IPS DF 6.9 (cell line): Measurements from ENCODE around the gene LPP.
"Not testable (repeated sequence)": the region's sequence is repeated elsewhere in the genome, so short reads cannot be mapped to it uniquely, and the experiment has no call there.

Source experiments
- DNase-seq: peaks from one replicate; pipeline ENCODE4 v3.0.0-alpha.2; 2013; ENCODE audit warnings: low read depth, low spot score
- H3K27ac ChIP-seq: one replicate; pipeline ENCODE4 v1.5.1; 2013; ENCODE audit warnings: low read length, control low read depth
- H3K27me3 ChIP-seq: 2 replicates; pipeline ENCODE4 v1.6.1; 2013; ENCODE audit warnings: mild to moderate bottlenecking, low read length; ENCODE audit not compliant: control insufficient read depth, insufficient read depth
- H3K36me3 ChIP-seq: 2 replicates; pipeline ENCODE4 v1.6.1; 2013; ENCODE audit warnings: low read length; ENCODE audit not compliant: control insufficient read depth, insufficient read depth
- H3K4me1 ChIP-seq: 2 replicates; pipeline ENCODE4 v1.6.1; 2013; ENCODE audit warnings: low read length; ENCODE audit not compliant: control insufficient read depth, insufficient read depth
- H3K4me3 ChIP-seq: 2 replicates; pipeline ENCODE4 v1.5.1; 2013; ENCODE audit warnings: mild to moderate bottlenecking, low read length
- H3K9me3 ChIP-seq: 2 replicates; pipeline ENCODE4 v1.6.1; 2013; ENCODE audit warnings: low read length, inconsistent platforms; ENCODE audit not compliant: control insufficient read depth, insufficient read depth
- WGBS: extraction: QIAGEN DNeasy Blood & Tissue Kit; methylation state at CpG from one replicate; pipeline ENCODE4 v1.1.7; 2013; ENCODE audit warnings: mixed read lengths, missing lambda C conversion rate; ENCODE audit not compliant: insufficient read length, insufficient coverage; 5-methylcytosine and 5-hydroxymethylcytosine counted together

The LPP gene

GRCh38 chr3:188123170-188123905, 30.6 kb upstream of the LPP start:
- WGBS = no CpG with 5 or more reads among the region's 6 CpGs
- no peak overlapping the region for H3K27ac ChIP-seq
- no peaks in the 10 kb centered on the region for H3K9me3 ChIP-seq
- peaks cover 6% of the 10 kb centered on the region; the same call in 1 of the 2 replicates for H3K4me1 ChIP-seq
- H3K4me3 ChIP-seq = no peak overlapping the region
- no peak for DNase-seq
- no peaks in the 10 kb centered on the region for H3K27me3 ChIP-seq
- no peaks in the 10 kb centered on the region for H3K36me3 ChIP-seq

DNA sequence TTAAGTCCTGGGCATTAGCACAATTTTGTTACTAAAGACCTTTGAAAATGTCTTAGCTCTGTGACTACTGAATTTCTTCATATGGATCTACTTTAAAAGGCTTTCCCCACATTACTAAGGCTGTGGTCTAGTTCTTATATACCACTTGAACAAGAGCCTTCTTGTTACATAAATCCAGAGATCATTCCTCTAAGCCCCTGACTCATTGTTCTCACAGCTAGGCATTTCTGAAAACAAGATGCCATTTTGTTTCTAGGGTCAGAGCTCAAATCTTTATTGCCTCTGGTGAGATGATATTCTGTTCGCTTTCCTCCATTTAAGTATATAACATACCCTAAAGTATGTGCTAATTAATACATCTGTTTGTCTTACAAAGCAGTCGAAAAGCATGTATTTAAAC, 29.8 kb upstream of the LPP start:
- WGBS = no CpG with 5 or more reads among the region's 2 CpGs
- Histone ChIP-seq H3K27me3 (no peaks in the 10 kb centered on the region), H3K36me3 (no peaks in the 10 kb centered on the region), H3K4me3 (no peak overlapping the region), H3K4me1 (peaks cover 6% of the 10 kb centered on the region; the same call in 1 of the 2 replicates), H3K9me3 (no peaks in the 10 kb centered on the region), H3K27ac (no peak overlapping the region)
- DNase-seq = no peak

DNA sequence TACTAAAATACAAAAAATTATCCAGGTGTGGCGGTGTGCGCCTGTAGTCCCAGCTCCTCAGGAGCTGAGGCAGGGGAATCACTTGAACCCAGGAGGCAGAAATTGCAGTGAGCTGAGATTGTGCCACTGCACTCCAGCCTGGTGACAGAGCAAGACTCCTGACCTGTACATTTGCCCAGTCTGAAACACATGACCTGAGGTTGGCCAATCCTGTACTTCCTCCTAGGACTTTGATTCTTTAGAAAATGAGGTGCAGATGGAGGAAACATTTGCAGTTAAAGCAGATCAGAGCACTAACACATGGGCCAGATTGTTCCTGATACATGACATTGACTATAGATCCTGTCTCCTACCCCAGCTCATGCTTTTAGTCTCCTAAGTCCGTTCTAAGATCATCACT, 28.9 kb upstream of the LPP start:
- DNase-seq = no peak
- Histone ChIP-seq H3K4me1 (peaks cover 2% of the 10 kb centered on the region; the same call in 1 of the 2 replicates), H3K4me3 (no peak overlapping the region), H3K36me3 (no peaks in the 10 kb centered on the region), H3K27ac (no peak overlapping the region), H3K9me3 (no peaks in the 10 kb centered on the region), H3K27me3 (no peaks in the 10 kb centered on the region)
- WGBS = no CpG with 5 or more reads among the region's 3 CpGs

- Histone ChIP-seq H3K27me3 (no peaks in the 10 kb centered on the region), H3K4me3 (no peak overlapping the region), H3K27ac (no peak overlapping the region), H3K36me3 (no peaks in the 10 kb centered on the region), H3K9me3 (no peaks in the 10 kb centered on the region), H3K4me1 (no peaks in the 10 kb centered on the region)
- DNase-seq = no peak
- no CpG with 5 or more reads among the region's 2 CpGs for WGBS
Measured at GRCh38 chr3:188126276-188126675, 27.7 kb upstream of the LPP start.

DNA sequence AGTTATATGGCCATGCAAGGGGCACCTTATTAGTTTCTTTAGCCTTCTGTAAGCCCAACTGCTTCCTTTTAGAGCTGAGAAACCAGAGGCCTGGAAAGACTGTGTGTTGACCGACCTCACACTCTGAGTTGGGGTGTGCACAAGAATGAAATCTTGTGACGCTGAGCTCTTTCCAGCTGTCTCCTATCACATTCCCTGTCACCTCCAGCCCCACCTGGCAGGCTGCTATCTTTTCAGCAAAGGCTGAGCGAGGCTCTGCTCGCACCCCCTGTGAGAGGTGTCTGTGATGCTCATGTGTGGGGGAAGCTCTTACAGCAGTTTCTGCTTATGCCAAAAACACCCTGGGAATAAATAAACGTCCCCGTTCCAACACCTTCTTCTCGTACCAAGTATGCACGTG, 27.0 kb upstream of the LPP start:
- DNase-seq = no peak
- H3K4me3 ChIP-seq = no peak overlapping the region
- no CpG with 5 or more reads among the region's 8 CpGs for WGBS
- no peaks in the 10 kb centered on the region for H3K36me3 ChIP-seq
- H3K9me3 ChIP-seq = no peaks in the 10 kb centered on the region
- peaks cover 2% of the 10 kb centered on the region; the same call in 1 of the 2 replicates for H3K4me1 ChIP-seq
- H3K27ac ChIP-seq = no peak overlapping the region
- H3K27me3 ChIP-seq = no peaks in the 10 kb centered on the region

DNA sequence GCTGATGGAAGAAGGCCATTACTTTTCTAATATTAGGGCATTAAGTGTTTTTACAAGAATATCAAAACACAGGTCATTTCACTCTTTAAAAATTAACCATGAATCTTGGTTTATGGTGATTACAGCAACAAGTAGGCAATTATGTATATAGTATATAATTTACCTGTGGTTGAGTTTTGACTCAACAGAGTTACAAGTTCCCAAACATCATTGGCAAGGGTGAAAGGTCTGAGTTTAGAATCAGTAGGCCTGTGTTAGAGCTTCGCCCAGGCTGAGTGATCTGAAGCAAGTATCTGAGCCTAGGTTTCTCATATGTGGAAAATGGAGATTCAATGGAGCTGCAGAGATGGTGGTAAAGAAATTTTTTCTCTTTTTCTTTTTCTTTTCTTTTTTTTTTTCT, 25.1 kb upstream of the LPP start:
- no CpG with 5 or more reads among the region's 1 CpG for WGBS
- H3K27ac ChIP-seq = no peak overlapping the region

GRCh38 chr3:188131023-188131422, 22.9 kb upstream of the LPP start:
- WGBS = no CpG with 5 or more reads among the region's 2 CpGs
- not testable (repeated sequence) for H3K9me3 ChIP-seq, DNase-seq

More for the DNA sequence above, 25.1 kb upstream of the LPP start:
- H3K9me3 ChIP-seq = no peaks in the 10 kb centered on the region
- H3K4me1 ChIP-seq = peaks cover 2% of the 10 kb centered on the region; the same call in 1 of the 2 replicates
- no peak for DNase-seq
- no peak overlapping the region for H3K4me3 ChIP-seq
- H3K36me3 ChIP-seq = no peaks in the 10 kb centered on the region
- H3K27me3 ChIP-seq = no peaks in the 10 kb centered on the region

GRCh38 chr3:188133219-188133618, 20.7 kb upstream of the LPP start:
- peaks cover 2% of the 10 kb centered on the region; the same call in 1 of the 2 replicates for H3K4me1 ChIP-seq
- no CpG with 5 or more reads among the region's 5 CpGs for WGBS
- H3K27me3 ChIP-seq = no peaks in the 10 kb centered on the region
- H3K27ac ChIP-seq = no peak overlapping the region
- no peak overlapping the region for H3K4me3 ChIP-seq
- DNase-seq = no peak
- no peaks in the 10 kb centered on the region for H3K36me3 ChIP-seq
- H3K9me3 ChIP-seq = no peaks in the 10 kb centered on the region

More at GRCh38 chr3:188131023-188131422, 22.9 kb upstream of the LPP start:
- not testable (repeated sequence) for H3K27me3 ChIP-seq, H3K4me1 ChIP-seq, H3K27ac ChIP-seq, H3K4me3 ChIP-seq, H3K36me3 ChIP-seq

GRCh38 chr3:188133646-188134045, 20.3 kb upstream of the LPP start:
- no CpG with 5 or more reads among the region's 6 CpGs for WGBS

DNA sequence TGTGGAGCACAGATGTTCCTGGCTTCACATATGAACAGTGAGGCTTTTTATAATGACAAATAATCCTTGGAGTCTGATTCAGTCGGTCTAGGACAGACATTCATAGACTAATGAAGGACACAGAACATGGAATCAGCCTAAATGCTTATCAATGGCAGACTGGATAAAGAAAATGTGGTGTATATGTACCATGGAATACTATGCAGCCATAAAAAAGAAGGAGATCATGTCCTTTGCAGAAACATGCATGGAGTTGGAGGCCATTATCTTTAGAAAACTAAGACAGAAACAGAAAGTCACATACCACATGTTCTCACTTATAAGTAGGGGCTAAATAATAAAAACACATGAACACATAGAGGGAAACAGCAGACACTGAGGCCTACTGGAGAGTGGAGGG, 19.9 kb upstream of the LPP start:
- Histone ChIP-seq H3K27ac (no peak overlapping the region), H3K4me3 (no peak overlapping the region), H3K27me3 (no peaks in the 10 kb centered on the region), H3K9me3 (no peaks in the 10 kb centered on the region), H3K4me1 (peaks cover 2% of the 10 kb centered on the region; the same call in 1 of the 2 replicates), H3K36me3 (no peaks in the 10 kb centered on the region)
- no CpG with 5 or more reads among the region's 1 CpG for WGBS
- no peak for DNase-seq

More at GRCh38 chr3:188133646-188134045, 20.3 kb upstream of the LPP start:
- no peak overlapping the region for H3K4me3 ChIP-seq
- H3K27ac ChIP-seq = no peak overlapping the region
- H3K27me3 ChIP-seq = no peaks in the 10 kb centered on the region
- H3K36me3 ChIP-seq = no peaks in the 10 kb centered on the region
- DNase-seq = no peak
- no peaks in the 10 kb centered on the region for H3K9me3 ChIP-seq
- peaks cover 2% of the 10 kb centered on the region; the same call in 1 of the 2 replicates for H3K4me1 ChIP-seq

DNA sequence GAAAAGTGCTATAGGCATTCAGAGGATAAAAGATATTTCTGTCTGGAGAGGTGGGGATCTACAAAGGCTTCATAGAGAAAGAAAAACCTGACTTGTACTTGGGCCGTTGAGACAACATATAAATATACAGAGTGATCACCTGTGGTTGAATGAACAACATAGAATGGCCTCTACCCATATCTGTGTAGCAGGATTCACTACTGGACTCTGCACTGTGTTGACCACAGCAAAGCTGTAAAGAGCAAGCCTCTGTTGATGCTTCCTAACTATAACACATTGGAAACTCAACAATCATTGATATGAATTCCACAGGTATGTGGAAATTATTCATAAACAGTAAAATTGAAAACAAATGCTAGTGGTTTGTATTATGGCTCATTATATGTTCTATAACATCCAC, 19.1 kb upstream of the LPP start:
- no CpG with 5 or more reads among the region's 1 CpG for WGBS
- DNase-seq = no peak
- Histone ChIP-seq H3K27me3 (no peaks in the 10 kb centered on the region), H3K27ac (no peak overlapping the region), H3K4me1 (peaks cover 2% of the 10 kb centered on the region; the same call in 1 of the 2 replicates), H3K4me3 (no peak overlapping the region), H3K9me3 (no peaks in the 10 kb centered on the region), H3K36me3 (no peaks in the 10 kb centered on the region)
